GM12801 (cell line): ENCODE results near the gene FOXJ3.

Source experiments
- CTCF ChIP-seq: IDR thresholded peaks from one replicate; pipeline ENCODE4 v1.5.1; 2011; ENCODE audit warnings: control low read depth; ENCODE audit not compliant: insufficient read length; ENCODE audit errors: extremely low read depth

FOXJ3 gene

GRCh38 chr1:42250164-42250563, 84.9 kb downstream of the FOXJ3 start:
- no peak for TF ChIP-seq CTCF

GRCh38 chr1:42240966-42241755, 93.9 kb downstream of the FOXJ3 start:
- no peak for TF ChIP-seq CTCF

- TF ChIP-seq CTCF = no peak
Observed at GRCh38 chr1:42239555-42239954, 95.5 kb downstream of the FOXJ3 start.

GRCh38 chr1:42239041-42239440, 96.0 kb downstream of the FOXJ3 start:
- no peak for TF ChIP-seq CTCF

- TF ChIP-seq CTCF = no peak
Observed at GRCh38 chr1:42231253-42231652, 103.8 kb downstream of the FOXJ3 start.

GRCh38 chr1:42228938-42229337, 106.1 kb downstream of the FOXJ3 start:
- no peak for TF ChIP-seq CTCF

- no peak for TF ChIP-seq CTCF
Observed at GRCh38 chr1:42223036-42223435, 112.0 kb downstream of the FOXJ3 start.
